ENCODE results near the gene GJB5.

GJB5 gene

GRCh38 chr1:34794790-34795180 is 39.9 kb downstream of the GJB5 start:
- no peak for DNase-seq (ENCODE audit: low read depth)

GRCh38 chr1:34795916-34796315 is 41.1 kb downstream of the GJB5 start:
- no peak for DNase-seq (ENCODE audit: low read depth)

GRCh38 chr1:34796990-34797389 is 42.1 kb downstream of the GJB5 start:
- DNase-seq (ENCODE audit: low read depth), result no peak

- DNase-seq (ENCODE audit: low read depth), result no peak
Observed at GRCh38 chr1:34800214-34800613, 45.4 kb downstream of the GJB5 start.

GRCh38 chr1:34803770-34804169 is 48.9 kb downstream of the GJB5 start:
- no peak for DNase-seq (ENCODE audit: low read depth)

- DNase-seq (ENCODE audit: low read depth), result no peak
Observed at GRCh38 chr1:34806396-34806795, 51.5 kb downstream of the GJB5 start.
